Body of pancreas (tissue), 4 donors: ENCODE data around the gene ZNF282.
"Not testable (repeated sequence)": the region's sequence is repeated elsewhere in the genome, so short reads cannot be mapped to it uniquely, and the experiment has no call there.

ENCODE experiments used
- POLR2A ChIP-seq, 3 donors: fragments of 450-650 bp; IDR thresholded peaks; one replicate each; pipeline ENCODE4 v1.6.1; 2016; ENCODE audit warnings: antibody characterized with exemption in 3 of 3, mild to moderate bottlenecking in 2 of 3
- TF ChIP-seq, protein P1 (sequence below), 7 experiments: fragments of 450-650 bp in 4 of 7; fragments of 200-600 bp in 3 of 7; sonication (generic) in 3 of 7; IDR thresholded peaks; one replicate each; pipeline ENCODE4 v1.5.1; 2016 to 2019; ENCODE audit warnings: antibody characterized with exemption in 7 of 7

DNA sequence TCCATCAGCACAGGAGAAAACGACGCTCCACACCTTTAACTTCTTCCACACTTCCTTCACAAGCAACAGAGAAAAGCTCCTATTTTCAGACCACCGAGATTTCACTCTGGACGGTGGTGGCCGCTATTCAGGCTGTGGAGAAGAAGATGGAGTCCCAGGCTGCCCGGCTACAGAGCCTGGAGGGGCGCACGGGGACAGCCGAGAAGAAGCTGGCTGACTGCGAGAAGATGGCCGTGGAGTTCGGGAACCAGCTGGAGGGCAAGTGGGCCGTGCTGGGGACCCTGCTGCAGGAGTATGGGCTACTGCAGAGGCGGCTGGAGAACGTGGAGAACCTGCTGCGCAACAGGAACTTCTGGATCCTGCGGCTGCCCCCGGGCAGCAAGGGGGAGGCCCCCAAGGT lies 54.8 kb downstream of the ZNF282 start:
- not testable (repeated sequence) for TF ChIP-seq POLR2A (IDR thresholded peaks at IDR 0.05)
- TF ChIP-seq, protein P1, sequence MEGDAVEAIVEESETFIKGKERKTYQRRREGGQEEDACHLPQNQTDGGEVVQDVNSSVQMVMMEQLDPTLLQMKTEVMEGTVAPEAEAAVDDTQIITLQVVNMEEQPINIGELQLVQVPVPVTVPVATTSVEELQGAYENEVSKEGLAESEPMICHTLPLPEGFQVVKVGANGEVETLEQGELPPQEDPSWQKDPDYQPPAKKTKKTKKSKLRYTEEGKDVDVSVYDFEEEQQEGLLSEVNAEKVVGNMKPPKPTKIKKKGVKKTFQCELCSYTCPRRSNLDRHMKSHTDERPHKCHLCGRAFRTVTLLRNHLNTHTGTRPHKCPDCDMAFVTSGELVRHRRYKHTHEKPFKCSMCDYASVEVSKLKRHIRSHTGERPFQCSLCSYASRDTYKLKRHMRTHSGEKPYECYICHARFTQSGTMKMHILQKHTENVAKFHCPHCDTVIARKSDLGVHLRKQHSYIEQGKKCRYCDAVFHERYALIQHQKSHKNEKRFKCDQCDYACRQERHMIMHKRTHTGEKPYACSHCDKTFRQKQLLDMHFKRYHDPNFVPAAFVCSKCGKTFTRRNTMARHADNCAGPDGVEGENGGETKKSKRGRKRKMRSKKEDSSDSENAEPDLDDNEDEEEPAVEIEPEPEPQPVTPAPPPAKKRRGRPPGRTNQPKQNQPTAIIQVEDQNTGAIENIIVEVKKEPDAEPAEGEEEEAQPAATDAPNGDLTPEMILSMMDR (IDR thresholded peaks at IDR 0.05) = not testable (repeated sequence)
